Uterus (tissue), 4 donors: ENCODE data around the gene PRR35. TPM values are rescaled to one million over a fixed set of nuclear protein-coding genes. Genes with fewer than 3 reads are reported as not detected.

Experiments
- DNase-seq, 2 donors: peaks; one replicate each; pipeline ENCODE4 v3.0.0-alpha.2; 2019 to 2020
- H3K27ac ChIP-seq, 2 donors: fragments of 200-600 bp; sonication (generic); 1 replicate in 1 of 2; 2 replicates in 1 of 2; pipeline ENCODE4 v1.5.1; 2016 to 2018
- H3K27me3 ChIP-seq, 2 donors: fragments of 200-600 bp; sonication (generic); one replicate each; pipeline ENCODE4 v1.5.1; 2018 to 2019; ENCODE audit warnings: control low read depth in 1 of 2
- H3K36me3 ChIP-seq, 2 donors: fragments of 200-600 bp; sonication (generic); one replicate each; pipeline ENCODE4 v1.5.1; 2019; ENCODE audit warnings: control low read depth in 1 of 2
- H3K4me1 ChIP-seq, 2 donors: fragments of 200-600 bp; sonication (generic); one replicate each; pipeline ENCODE4 v1.5.1; 2018 to 2019; ENCODE audit warnings: control low read depth in 1 of 2
- H3K4me3 ChIP-seq, 2 donors: fragments of 200-600 bp; sonication (generic); 1 replicate in 1 of 2; 2 replicates in 1 of 2; pipeline ENCODE4 v1.5.1; 2018 to 2019; ENCODE audit warnings: mild to moderate bottlenecking in 1 of 2
- H3K9me3 ChIP-seq, 2 donors: fragments of 200-600 bp; sonication (generic); one replicate each; pipeline ENCODE4 v1.5.1; 2019; ENCODE audit warnings: control low read depth in 1 of 2
- POLR2A ChIP-seq, 2 donors: fragments of 450-650 bp; IDR thresholded peaks; one replicate each; pipeline ENCODE4 v1.6.1; 2016; ENCODE audit warnings: antibody characterized with exemption in 2 of 2, mild to moderate bottlenecking in 1 of 2, moderate library complexity in 1 of 2
- intact Hi-C: fragments of 100-400 bp; cut with DNase I; formaldehyde crosslinking; loops from one replicate; pipeline ENCODE4 v1.15.1; 2023; ENCODE audit warnings: low total_unique reads
- total RNA-seq, 4 donors: library from RNA; depleted of rRNA in 3 of 4; stranded (reverse); fragments of >200 nt in 3 of 4; gene quantifications; one replicate each; pipeline versions ENCODE4 v1.1.0 to v1.2.4, GENCODE V29; 2014 to 2023
- TF ChIP-seq, protein P1 (sequence below), 4 experiments: fragments of 200-600 bp in 2 of 4; fragments of 450-650 bp in 2 of 4; sonication (generic) in 2 of 4; IDR thresholded peaks; one replicate each; pipeline ENCODE4 v1.5.1; 2016 to 2019; ENCODE audit warnings: antibody characterized with exemption in 4 of 4, mild to moderate bottlenecking in 2 of 4, moderate library complexity in 1 of 4
- donor health status: DM: yes; HTN: yes; CAD: no.

Gene PRR35
- total RNA-seq, 4 donors from 2014 or later = not detected

DNA sequence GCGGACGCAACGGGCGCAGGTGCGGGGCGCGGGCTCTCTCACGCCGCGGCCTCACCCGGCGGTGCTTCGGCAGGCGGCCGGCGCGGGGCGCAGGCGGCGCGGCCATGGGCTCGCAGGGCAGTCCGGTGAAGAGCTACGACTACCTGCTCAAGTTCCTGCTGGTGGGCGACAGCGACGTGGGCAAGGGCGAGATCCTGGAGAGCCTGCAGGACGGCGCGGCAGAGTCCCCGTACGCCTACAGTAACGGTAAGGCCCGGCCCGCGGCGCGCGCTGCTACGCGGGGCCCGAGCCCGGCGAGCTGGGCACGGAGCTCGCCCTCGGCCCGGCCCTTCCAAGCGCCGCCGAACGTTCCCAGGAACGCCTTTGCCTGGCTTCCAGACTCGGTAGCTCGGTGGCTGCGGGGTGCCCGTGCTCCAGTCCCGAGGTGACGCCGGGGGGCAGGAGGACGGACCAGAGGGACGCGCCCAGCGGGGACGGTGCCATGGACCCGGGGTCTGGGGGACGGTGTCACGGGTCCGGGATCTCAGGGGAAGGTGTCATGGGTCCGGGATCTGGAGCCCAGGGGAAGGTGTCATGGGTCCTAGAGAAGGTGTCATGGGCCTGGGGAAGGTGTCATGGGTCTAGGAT, 30.1 kb downstream of the PRR35 start:
- H3K36me3 ChIP-seq = no peaks in the 10 kb centered on the region
- H3K4me1 ChIP-seq = peaks cover 0 to 21% of the 10 kb centered on the region in 2 donors
- no peaks in the 10 kb centered on the region for H3K9me3 ChIP-seq
- H3K27ac ChIP-seq = peak overlapping the region; percentile 67 to 79
- peak in 1 of 2 donors; percentile 48 for DNase-seq
- H3K27me3 ChIP-seq = no peaks in the 10 kb centered on the region
- peak in 1 of 2 donors; percentile 27 for TF ChIP-seq POLR2A (IDR thresholded peaks at IDR 0.05)
- TF ChIP-seq, protein P1, sequence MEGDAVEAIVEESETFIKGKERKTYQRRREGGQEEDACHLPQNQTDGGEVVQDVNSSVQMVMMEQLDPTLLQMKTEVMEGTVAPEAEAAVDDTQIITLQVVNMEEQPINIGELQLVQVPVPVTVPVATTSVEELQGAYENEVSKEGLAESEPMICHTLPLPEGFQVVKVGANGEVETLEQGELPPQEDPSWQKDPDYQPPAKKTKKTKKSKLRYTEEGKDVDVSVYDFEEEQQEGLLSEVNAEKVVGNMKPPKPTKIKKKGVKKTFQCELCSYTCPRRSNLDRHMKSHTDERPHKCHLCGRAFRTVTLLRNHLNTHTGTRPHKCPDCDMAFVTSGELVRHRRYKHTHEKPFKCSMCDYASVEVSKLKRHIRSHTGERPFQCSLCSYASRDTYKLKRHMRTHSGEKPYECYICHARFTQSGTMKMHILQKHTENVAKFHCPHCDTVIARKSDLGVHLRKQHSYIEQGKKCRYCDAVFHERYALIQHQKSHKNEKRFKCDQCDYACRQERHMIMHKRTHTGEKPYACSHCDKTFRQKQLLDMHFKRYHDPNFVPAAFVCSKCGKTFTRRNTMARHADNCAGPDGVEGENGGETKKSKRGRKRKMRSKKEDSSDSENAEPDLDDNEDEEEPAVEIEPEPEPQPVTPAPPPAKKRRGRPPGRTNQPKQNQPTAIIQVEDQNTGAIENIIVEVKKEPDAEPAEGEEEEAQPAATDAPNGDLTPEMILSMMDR (IDR thresholded peaks at IDR 0.05) = no peak
- H3K4me3 ChIP-seq = peak overlapping the region; percentile 72 to 90
- intact Hi-C loops = no loop called here

DNA sequence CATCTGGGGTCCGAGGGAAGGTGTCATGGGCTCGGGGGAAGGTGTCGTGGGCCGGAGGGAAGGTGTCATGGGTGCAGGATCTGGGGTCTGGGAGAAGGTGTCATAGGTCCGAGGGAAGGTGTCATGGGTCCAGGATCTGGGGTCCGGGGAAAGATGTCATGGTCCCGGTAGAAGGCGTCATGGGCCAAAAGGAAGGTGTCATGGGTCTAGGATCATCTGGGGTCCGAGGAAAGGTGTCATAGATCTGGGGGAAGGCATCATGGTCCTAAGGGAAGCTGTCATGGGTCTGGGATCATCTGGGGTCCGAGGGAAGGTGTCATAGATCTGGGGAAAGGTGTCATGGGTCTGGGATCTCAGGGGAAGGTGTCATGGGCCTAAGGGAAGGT, 30.6 kb downstream of the PRR35 start:
- peak overlapping the region; percentile 72 to 90 for H3K4me3 ChIP-seq
- peak overlapping the region; percentile 67 to 79 for H3K27ac ChIP-seq
- H3K36me3 ChIP-seq = no peaks in the 10 kb centered on the region
- peaks cover 0 to 21% of the 10 kb centered on the region in 2 donors for H3K4me1 ChIP-seq
- TF ChIP-seq, protein P1 (IDR thresholded peaks at IDR 0.05) = no peak
- no peak for TF ChIP-seq POLR2A (IDR thresholded peaks at IDR 0.05)
- DNase-seq = no peak
- intact Hi-C loops = no loop called here
- no peaks in the 10 kb centered on the region for H3K9me3 ChIP-seq
- H3K27me3 ChIP-seq = no peaks in the 10 kb centered on the region

DNA sequence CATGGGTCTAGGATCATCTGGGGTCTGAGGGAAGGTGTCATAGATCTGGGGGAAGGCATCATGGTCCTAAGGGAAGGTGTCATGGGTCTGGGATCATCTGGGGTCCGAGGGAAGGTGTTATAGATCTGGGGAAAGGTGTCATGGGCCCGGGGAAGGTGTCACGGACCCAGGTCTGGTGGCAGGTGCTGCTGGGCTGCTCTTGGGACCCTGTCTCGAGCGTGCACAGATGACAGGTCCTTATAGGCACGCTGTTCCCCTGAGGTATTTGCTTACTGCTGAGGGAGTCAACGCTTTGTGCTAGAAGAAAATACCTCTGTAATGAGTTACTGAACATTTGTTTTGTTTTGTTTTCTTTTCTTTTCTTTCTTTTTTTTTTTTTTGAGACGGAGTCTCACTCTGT, 31.0 kb downstream of the PRR35 start:
- intact Hi-C loops = no loop called here
- H3K36me3 ChIP-seq = no peaks in the 10 kb centered on the region
- DNase-seq = no peak
- TF ChIP-seq, protein P1 (IDR thresholded peaks at IDR 0.05) = no peak
- no peak for TF ChIP-seq POLR2A (IDR thresholded peaks at IDR 0.05)
- H3K9me3 ChIP-seq = no peaks in the 10 kb centered on the region
- H3K4me1 ChIP-seq = peaks cover 0 to 21% of the 10 kb centered on the region in 2 donors
- no peaks in the 10 kb centered on the region for H3K27me3 ChIP-seq
- no peak overlapping the region for H3K4me3 ChIP-seq
- H3K27ac ChIP-seq = no peak overlapping the region

DNA sequence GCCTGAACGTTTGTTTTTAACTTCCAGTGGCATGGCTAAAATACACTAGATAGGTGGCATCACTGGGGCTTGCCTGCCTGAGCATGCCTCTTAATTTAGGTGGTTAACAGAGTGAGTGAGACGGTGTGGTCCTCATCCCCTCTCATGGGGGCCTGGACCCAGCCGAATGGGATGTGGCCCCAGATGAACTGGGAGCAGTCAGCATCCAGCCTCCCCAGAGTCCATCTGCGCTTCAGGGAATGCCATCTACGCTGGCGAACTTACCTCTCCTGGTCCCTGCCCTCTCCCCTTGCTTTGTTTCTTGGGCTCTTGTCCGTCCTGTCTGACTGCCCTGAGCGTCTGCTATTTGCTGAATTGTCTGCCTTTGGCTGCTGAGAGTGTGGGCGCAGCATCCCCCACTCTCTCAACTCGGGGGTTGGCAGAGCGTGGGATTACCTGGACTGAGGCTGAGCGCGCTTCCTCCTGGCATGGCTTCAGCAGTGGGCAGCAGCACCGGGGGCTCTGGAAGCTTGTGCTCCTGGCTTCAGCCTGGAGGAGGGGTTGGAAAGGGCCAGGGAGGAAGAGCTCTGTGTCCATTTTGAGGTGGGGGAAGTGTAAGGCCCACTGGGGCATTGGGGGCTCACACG, 31.8 kb downstream of the PRR35 start:
- intact Hi-C loops = no loop called here
- no peak for TF ChIP-seq POLR2A (IDR thresholded peaks at IDR 0.05)
- TF ChIP-seq, protein P1 (IDR thresholded peaks at IDR 0.05) = no peak
- H3K4me3 ChIP-seq = no peak overlapping the region
- no peaks in the 10 kb centered on the region for H3K36me3 ChIP-seq
- H3K4me1 ChIP-seq = peaks cover 0 to 20% of the 10 kb centered on the region in 2 donors
- H3K27me3 ChIP-seq = no peaks in the 10 kb centered on the region
- H3K27ac ChIP-seq = no peak overlapping the region
- no peaks in the 10 kb centered on the region for H3K9me3 ChIP-seq
- no peak for DNase-seq

DNA sequence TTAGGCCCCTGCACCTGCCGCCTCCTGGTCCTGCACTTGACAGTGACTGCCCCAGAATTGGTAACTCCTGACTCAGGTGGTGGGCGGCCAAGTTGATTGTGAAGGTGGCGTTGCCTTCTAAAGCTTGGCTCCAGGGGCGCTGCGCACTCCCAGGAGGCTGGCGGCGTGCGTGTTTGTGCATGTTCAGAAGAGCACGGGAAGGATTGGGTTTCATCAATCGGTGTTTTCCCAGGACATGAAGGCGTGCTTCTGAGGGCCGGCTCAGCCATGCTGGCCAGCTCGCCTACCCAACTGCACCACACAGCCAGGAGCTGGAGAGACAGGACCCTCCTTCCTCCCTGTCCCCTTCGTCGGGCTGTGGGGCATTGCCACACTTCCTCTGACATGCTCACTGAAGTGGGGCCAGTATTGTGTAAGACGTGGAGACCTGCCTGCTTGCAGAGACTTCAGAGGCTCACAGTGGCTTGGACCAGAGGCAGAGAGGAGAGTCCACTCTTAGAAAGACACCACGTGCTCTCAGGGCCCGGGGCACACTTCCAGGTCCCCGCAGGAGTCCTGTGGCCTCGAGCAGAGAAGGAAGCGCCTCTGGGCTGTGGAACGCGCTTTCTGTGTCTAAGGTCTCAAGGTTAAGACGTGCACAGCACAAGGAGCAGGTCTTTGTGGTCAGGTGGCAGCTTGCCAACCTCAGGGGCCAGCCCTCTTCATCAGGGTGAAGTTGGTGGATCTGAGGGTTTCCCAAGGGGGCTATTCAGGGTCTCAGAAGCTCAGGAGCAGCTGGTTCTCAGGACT, 32.5 kb downstream of the PRR35 start:
- Histone ChIP-seq H3K9me3 (no peaks in the 10 kb centered on the region), H3K27me3 (no peaks in the 10 kb centered on the region), H3K27ac (no peak overlapping the region), H3K36me3 (no peaks in the 10 kb centered on the region), H3K4me3 (no peak overlapping the region), H3K4me1 (peaks cover 0 to 15% of the 10 kb centered on the region in 2 donors)
- no peak for TF ChIP-seq POLR2A (IDR thresholded peaks at IDR 0.05)
- TF ChIP-seq, protein P1 (IDR thresholded peaks at IDR 0.05) = no peak
- intact Hi-C loops = no loop called here
- DNase-seq = no peak
